Upper lobe of left lung (tissue), 4 donors: ENCODE results near the gene PTCH1.

Source experiments
- POLR2A ChIP-seq, 4 donors: fragments of 450-650 bp; IDR thresholded peaks; one replicate each; pipeline ENCODE4 v1.5.1; 2016 to 2017; ENCODE audit warnings: antibody characterized with exemption in 4 of 4, mild to moderate bottlenecking in 2 of 4
- TF ChIP-seq, protein P1 (sequence below), 6 experiments: fragments of 450-650 bp in 4 of 6; fragments of 200-600 bp in 2 of 6; sonication (generic) in 2 of 6; IDR thresholded peaks; one replicate each; pipeline ENCODE4 v1.5.1; 2016 to 2019; ENCODE audit warnings: antibody characterized with exemption in 6 of 6

- TF ChIP-seq POLR2A (IDR thresholded peaks at IDR 0.05), result no peak
- TF ChIP-seq, protein P1, sequence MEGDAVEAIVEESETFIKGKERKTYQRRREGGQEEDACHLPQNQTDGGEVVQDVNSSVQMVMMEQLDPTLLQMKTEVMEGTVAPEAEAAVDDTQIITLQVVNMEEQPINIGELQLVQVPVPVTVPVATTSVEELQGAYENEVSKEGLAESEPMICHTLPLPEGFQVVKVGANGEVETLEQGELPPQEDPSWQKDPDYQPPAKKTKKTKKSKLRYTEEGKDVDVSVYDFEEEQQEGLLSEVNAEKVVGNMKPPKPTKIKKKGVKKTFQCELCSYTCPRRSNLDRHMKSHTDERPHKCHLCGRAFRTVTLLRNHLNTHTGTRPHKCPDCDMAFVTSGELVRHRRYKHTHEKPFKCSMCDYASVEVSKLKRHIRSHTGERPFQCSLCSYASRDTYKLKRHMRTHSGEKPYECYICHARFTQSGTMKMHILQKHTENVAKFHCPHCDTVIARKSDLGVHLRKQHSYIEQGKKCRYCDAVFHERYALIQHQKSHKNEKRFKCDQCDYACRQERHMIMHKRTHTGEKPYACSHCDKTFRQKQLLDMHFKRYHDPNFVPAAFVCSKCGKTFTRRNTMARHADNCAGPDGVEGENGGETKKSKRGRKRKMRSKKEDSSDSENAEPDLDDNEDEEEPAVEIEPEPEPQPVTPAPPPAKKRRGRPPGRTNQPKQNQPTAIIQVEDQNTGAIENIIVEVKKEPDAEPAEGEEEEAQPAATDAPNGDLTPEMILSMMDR (IDR thresholded peaks at IDR 0.05), result no peak
Measured at GRCh38 chr9:95515272-95516113, 1.3 kb downstream of the PTCH1 start.
